ENCODE data around the gene SH2B3. TPM values are rescaled to one million over a fixed set of nuclear protein-coding genes. Genes with fewer than 3 reads are reported as not detected.

The SH2B3 gene
- total and polyA plus RNA-seq, 12 donors, result 9.9 to 61.4 (median 38.1) TPM

GRCh38 chr12:111405149-111405858 is 419 bp upstream of the SH2B3 start:
- Histone ChIP-seq H3K27ac (peak overlapping the region; percentile 79 to 100 (median 98)), H3K4me3 (peak overlapping the region; percentile 9 to 97 (median 88)), H3K4me1 (peaks cover 33 to 74% (median 67%) of the 10 kb centered on the region in 9 donors), H3K36me3 (peaks cover 0 to 4% (median 0%) of the 10 kb centered on the region in 9 donors), H3K9me3 (no peaks in the 10 kb centered on the region), H3K27me3 (no peaks in the 10 kb centered on the region)
- TF ChIP-seq, protein P1, sequence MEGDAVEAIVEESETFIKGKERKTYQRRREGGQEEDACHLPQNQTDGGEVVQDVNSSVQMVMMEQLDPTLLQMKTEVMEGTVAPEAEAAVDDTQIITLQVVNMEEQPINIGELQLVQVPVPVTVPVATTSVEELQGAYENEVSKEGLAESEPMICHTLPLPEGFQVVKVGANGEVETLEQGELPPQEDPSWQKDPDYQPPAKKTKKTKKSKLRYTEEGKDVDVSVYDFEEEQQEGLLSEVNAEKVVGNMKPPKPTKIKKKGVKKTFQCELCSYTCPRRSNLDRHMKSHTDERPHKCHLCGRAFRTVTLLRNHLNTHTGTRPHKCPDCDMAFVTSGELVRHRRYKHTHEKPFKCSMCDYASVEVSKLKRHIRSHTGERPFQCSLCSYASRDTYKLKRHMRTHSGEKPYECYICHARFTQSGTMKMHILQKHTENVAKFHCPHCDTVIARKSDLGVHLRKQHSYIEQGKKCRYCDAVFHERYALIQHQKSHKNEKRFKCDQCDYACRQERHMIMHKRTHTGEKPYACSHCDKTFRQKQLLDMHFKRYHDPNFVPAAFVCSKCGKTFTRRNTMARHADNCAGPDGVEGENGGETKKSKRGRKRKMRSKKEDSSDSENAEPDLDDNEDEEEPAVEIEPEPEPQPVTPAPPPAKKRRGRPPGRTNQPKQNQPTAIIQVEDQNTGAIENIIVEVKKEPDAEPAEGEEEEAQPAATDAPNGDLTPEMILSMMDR (IDR thresholded peaks at IDR 0.05), result peak in 8 of 9 donors; percentile 62 to 83 (median 79)
- DNase-seq, result peak; percentile 93 to 95
- ATAC-seq, result peak; percentile 80 to 90 (median 85)
- intact Hi-C loops (cut with DNase I), result loop anchor here in 5 of 10 donors (2.0 to 5.0 kb wide), 2 partner anchors 42 to 45 kb away; no protein-coding TSS in a partner anchor
- 1 to 3% methylated on average over 52 to 59 of the region's 59 CpGs for WGBS, 2 donors

- H3K36me3 ChIP-seq, result peaks cover 0 to 4% (median 0%) of the 10 kb centered on the region in 9 donors
- no peak for ATAC-seq
- peaks cover 47 to 88% (median 82%) of the 10 kb centered on the region in 9 donors for H3K4me1 ChIP-seq
- intact Hi-C loops (cut with DNase I), result loop anchor here in 2 of 10 donors (2.0 to 5.0 kb wide), 2 partner anchors 38 to 41 kb away; no protein-coding TSS in a partner anchor
- TF ChIP-seq, protein P1 (IDR thresholded peaks at IDR 0.05), result no peak
- H3K4me3 ChIP-seq, result peak overlapping the region; percentile 82 to 97 (median 88)
- peak; percentile 37 to 53 for DNase-seq
- H3K27ac ChIP-seq, result peak overlapping the region; percentile 79 to 100 (median 98)
- H3K27me3 ChIP-seq, result no peaks in the 10 kb centered on the region
- WGBS, 2 donors, result 6 to 20% methylated on average over 34 of the region's 34 CpGs
- H3K9me3 ChIP-seq, result no peaks in the 10 kb centered on the region
These were observed 1.0 kb downstream of the SH2B3 start for GRCh38 chr12:111406474-111407376.

DNA sequence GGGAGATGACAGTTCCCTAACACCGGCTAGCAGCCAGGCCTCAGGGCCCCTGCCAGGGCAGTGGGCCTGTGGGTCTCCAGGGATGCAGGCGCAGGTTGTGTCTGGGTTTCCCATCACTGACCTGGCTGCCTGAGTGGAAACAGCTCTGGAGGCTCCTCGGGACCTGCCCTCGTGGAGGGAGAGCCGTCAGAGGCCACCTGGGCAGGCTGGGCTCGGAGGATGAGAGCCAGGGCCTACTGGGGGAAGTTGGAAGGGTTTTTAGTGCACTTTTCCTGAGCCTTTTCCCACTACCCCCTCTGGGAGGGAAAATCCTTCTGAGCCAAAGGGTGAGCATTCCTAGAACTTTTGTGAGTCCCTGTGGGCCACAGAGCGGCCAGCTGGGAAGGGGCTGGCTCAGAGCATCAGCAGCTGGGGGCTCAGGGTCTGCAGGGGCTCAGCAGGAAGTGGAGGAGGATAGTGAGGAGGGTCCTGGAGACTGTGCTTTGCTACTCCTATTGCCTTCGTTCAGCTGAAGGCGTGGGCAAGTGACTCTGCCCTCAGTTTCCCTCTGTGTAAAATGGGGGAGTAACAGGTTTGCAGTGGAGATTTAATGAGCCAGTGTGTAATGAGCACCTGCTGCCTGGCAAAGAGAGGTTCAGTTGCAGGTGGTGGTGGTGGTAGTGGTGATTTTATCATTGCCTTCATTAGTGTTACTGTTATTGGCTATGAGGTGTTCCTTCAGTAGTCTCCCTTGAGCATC is 1.8 kb downstream of the SH2B3 start:
- ATAC-seq (no peak), DNase-seq (no peak)
- Histone ChIP-seq H3K4me3 (peak overlapping the region; percentile 82 to 97 (median 88)), H3K27ac (peak overlapping the region; percentile 79 to 100 (median 98)), H3K9me3 (no peaks in the 10 kb centered on the region), H3K36me3 (peaks cover 0 to 4% (median 0%) of the 10 kb centered on the region in 9 donors), H3K27me3 (no peaks in the 10 kb centered on the region), H3K4me1 (peaks cover 55 to 90% (median 86%) of the 10 kb centered on the region in 9 donors)
- WGBS, 2 donors, result 29 to 53% methylated on average over 9 of the region's 9 CpGs
- TF ChIP-seq, protein P1 (IDR thresholded peaks at IDR 0.05), result no peak
- intact Hi-C loops (cut with DNase I), result loop anchor here in 2 of 10 donors (2.0 to 5.0 kb wide), 2 partner anchors 37 to 40 kb away; no protein-coding TSS in a partner anchor

Data from heart right ventricle (tissue), 16 donors.